H9 (cell line): ENCODE measurements around the gene EPB41. TPM values are rescaled to one million over a fixed set of nuclear protein-coding genes. Genes with fewer than 3 reads are reported as not detected.

Experiments
- DNase-seq: peaks from one replicate; pipeline ENCODE4 v3.0.0-alpha.2; 2017
- H2AFZ ChIP-seq: one replicate; pipeline ENCODE4 v1.6.1; 2013; ENCODE audit warnings: mild to moderate bottlenecking, low read length, control low read depth, moderate library complexity
- H2AK5ac ChIP-seq: 2 replicates; pipeline ENCODE4 v1.6.1; 2013; ENCODE audit warnings: low read length, control low read depth, mixed read lengths; ENCODE audit not compliant: insufficient read length
- H2BK120ac ChIP-seq: one replicate; pipeline ENCODE4 v1.6.1; 2013; ENCODE audit warnings: low read depth, mild to moderate bottlenecking, low read length, control low read depth, inconsistent platforms; ENCODE audit not compliant: poor library complexity, severe bottlenecking
- H2BK12ac ChIP-seq: 2 replicates; pipeline ENCODE4 v1.6.1; 2013; ENCODE audit warnings: low read length, control low read depth, mixed read lengths, low read depth; ENCODE audit not compliant: insufficient read length
- H2BK15ac ChIP-seq: 2 replicates; pipeline ENCODE4 v1.6.1; 2013; ENCODE audit warnings: low read depth, low read length, control low read depth
- H2BK20ac ChIP-seq: one replicate; pipeline ENCODE4 v1.6.1; 2013; ENCODE audit warnings: low read depth, mild to moderate bottlenecking, low read length, control low read depth, inconsistent platforms; ENCODE audit not compliant: poor library complexity, severe bottlenecking
- H2BK5ac ChIP-seq: 2 replicates; pipeline ENCODE4 v1.6.1; 2013; ENCODE audit warnings: low read length, control low read depth, mixed read lengths; ENCODE audit not compliant: insufficient read length
- H3K14ac ChIP-seq: 2 replicates; pipeline ENCODE4 v1.6.1; 2013; ENCODE audit warnings: low read length, control low read depth; ENCODE audit not compliant: insufficient read depth
- H3K18ac ChIP-seq: 2 replicates; pipeline ENCODE4 v1.6.1; 2013; ENCODE audit warnings: low read depth, mild to moderate bottlenecking, mixed read lengths, low read length, control low read depth; ENCODE audit not compliant: insufficient read length
- H3K23ac ChIP-seq: 2 replicates; pipeline ENCODE4 v1.6.1; 2013; ENCODE audit warnings: low read length, control low read depth, mixed read lengths, low read depth; ENCODE audit not compliant: insufficient read length
- H3K23me2 ChIP-seq: 2 replicates; pipeline ENCODE4 v1.6.1; 2013; ENCODE audit warnings: low read depth, mild to moderate bottlenecking, mixed read lengths, low read length, control low read depth; ENCODE audit not compliant: insufficient read length, poor library complexity, severe bottlenecking
- H3K27ac ChIP-seq: 2 replicates; pipeline ENCODE4 v1.5.1; 2013; ENCODE audit warnings: low read length, control low read depth, mixed read lengths, low read depth; ENCODE audit not compliant: insufficient read length
- H3K27me3 ChIP-seq: 2 replicates; pipeline ENCODE4 v1.6.1; 2013; ENCODE audit warnings: low read length, control low read depth, inconsistent platforms; ENCODE audit not compliant: insufficient read depth
- H3K4ac ChIP-seq: 2 replicates; pipeline ENCODE4 v1.6.1; 2013; ENCODE audit warnings: low read depth, mild to moderate bottlenecking, control low read depth, inconsistent platforms, low read length, moderate library complexity
- H3K4me1 ChIP-seq: 2 replicates; pipeline ENCODE4 v1.6.1; 2013; ENCODE audit warnings: low read length, control low read depth, inconsistent platforms; ENCODE audit not compliant: insufficient read depth
- H3K4me2 ChIP-seq: 2 replicates; pipeline ENCODE4 v1.6.1; 2013; ENCODE audit warnings: low read length, control low read depth, mixed read lengths; ENCODE audit not compliant: insufficient read length, insufficient read depth
- H3K56ac ChIP-seq: 2 replicates; pipeline ENCODE4 v1.6.1; 2013; ENCODE audit warnings: low read depth, mild to moderate bottlenecking, mixed read lengths, low read length, control low read depth; ENCODE audit not compliant: insufficient read length
- H3K79me1 ChIP-seq: 2 replicates; pipeline ENCODE4 v1.6.1; 2013; ENCODE audit warnings: low read depth, mild to moderate bottlenecking, moderate library complexity, low read length, control low read depth, inconsistent platforms; ENCODE audit not compliant: insufficient read depth, poor library complexity, severe bottlenecking
- H3K79me2 ChIP-seq: 2 replicates; pipeline ENCODE4 v1.6.1; 2013; ENCODE audit warnings: low read length, control low read depth, inconsistent platforms; ENCODE audit not compliant: insufficient read depth
- H3K9ac ChIP-seq: 2 replicates; pipeline ENCODE4 v1.6.1; 2013; ENCODE audit warnings: low read length, control low read depth, mixed read lengths; ENCODE audit not compliant: insufficient read length; ENCODE audit errors: extremely low read depth
- H3K9me3 ChIP-seq: one replicate; pipeline ENCODE4 v1.6.1; 2013; ENCODE audit warnings: low read depth, low read length, inconsistent platforms; ENCODE audit not compliant: control insufficient read depth
- H3T11ph ChIP-seq: one replicate; pipeline ENCODE4 v1.6.1; 2013; ENCODE audit warnings: mild to moderate bottlenecking, low read length, control low read depth, inconsistent platforms
- H4K20me1 ChIP-seq: one replicate; pipeline ENCODE4 v1.6.1; 2013; ENCODE audit not compliant: control insufficient read depth, insufficient read length, insufficient read depth
- H4K5ac ChIP-seq: 2 replicates; pipeline ENCODE4 v1.6.1; 2013; ENCODE audit warnings: low read depth, mild to moderate bottlenecking, mixed read lengths, low read length, control low read depth; ENCODE audit not compliant: insufficient read length
- H4K8ac ChIP-seq: replicated peaks from 2 replicates; pipeline ENCODE4 v1.6.1; 2013; ENCODE audit warnings: low read length, control low read depth, mixed read lengths, low read depth; ENCODE audit not compliant: insufficient read length
- H4K91ac ChIP-seq: 2 replicates; pipeline ENCODE4 v1.6.1; 2013; ENCODE audit warnings: low read depth, mild to moderate bottlenecking, moderate library complexity, mixed read lengths, low read length, control low read depth; ENCODE audit not compliant: insufficient read length
- H3K27ac Mint-ChIP-seq, 3 experiments: 2 replicates in 2 of 3; 3 replicates in 1 of 3; pipeline ENCODE4 v1.8.0; 2020 to 2021; ENCODE audit warnings: mixed read lengths in 3 of 3, mild to moderate bottlenecking in 1 of 3, moderate library complexity in 1 of 3
- H3K27me3 Mint-ChIP-seq: 2 replicates; pipeline ENCODE4 v1.8.0; 2021; ENCODE audit warnings: low read depth, mild to moderate bottlenecking, moderate library complexity, mixed read lengths
- H3K36me3 Mint-ChIP-seq, 3 experiments: 2 replicates in 2 of 3; 3 replicates in 1 of 3; pipeline ENCODE4 v1.8.0; 2020 to 2021; ENCODE audit warnings: low read depth in 3 of 3, mixed read lengths in 3 of 3; ENCODE audit not compliant: insufficient read depth in 1 of 3
- H3K4me1 Mint-ChIP-seq, 2 experiments: 2 replicates each; pipeline ENCODE4 v1.8.0; 2020; ENCODE audit warnings: mixed read lengths in 2 of 2
- H3K4me3 Mint-ChIP-seq, 2 experiments: 2 replicates in 1 of 2; 3 replicates in 1 of 2; pipeline ENCODE4 v1.8.0; 2020 to 2021; ENCODE audit warnings: mild to moderate bottlenecking in 2 of 2, mixed read lengths in 2 of 2, moderate library complexity in 1 of 2
- H3K9me3 Mint-ChIP-seq, 2 experiments: 2 replicates in 1 of 2; 3 replicates in 1 of 2; pipeline ENCODE4 v1.8.0; 2020; ENCODE audit warnings: mild to moderate bottlenecking in 2 of 2, mixed read lengths in 2 of 2, moderate library complexity in 1 of 2
- CTCF ChIP-seq: fragments of 200-600 bp; sonication (generic); conservative IDR thresholded peaks from 3 replicates; pipeline ENCODE4 v1.8.0; 2021; ENCODE audit warnings: antibody characterized with exemption, mild to moderate bottlenecking
- WGBS: extraction: QIAGEN DNeasy Blood & Tissue Kit; methylation state at CpG from one replicate; pipeline ENCODE4 v1.1.7; 2013; ENCODE audit warnings: missing lambda C conversion rate, low lambda C conversion rate, mixed read lengths; ENCODE audit not compliant: insufficient read length; ENCODE audit errors: extremely low coverage; 5-methylcytosine and 5-hydroxymethylcytosine counted together
- total RNA-seq: library from RNA; stranded (reverse); gene quantifications from 2 replicates; pipeline ENCODE4 v1.2.1, GENCODE V29; 2021

Gene EPB41
- total RNA-seq, 1 experiment from 2014 or later = 75.4 TPM

GRCh38 chr1:29004288-29004687, 89.9 kb downstream of the EPB41 start:
- peak overlapping the region in 1 of 3 experiments; percentile 67; a peak in 2 of 7 replicates for H3K27ac Mint-ChIP-seq
- Histone ChIP-seq H3K4me2 (no peak overlapping the region), H3K23me2 (no peaks in the 10 kb centered on the region), H2BK20ac (no peak overlapping the region), H3K79me1 (no peaks in the 10 kb centered on the region), H4K20me1 (no peaks in the 10 kb centered on the region), H2BK15ac (no peak overlapping the region), H3K56ac (no peak overlapping the region), H3K4ac (no peak overlapping the region), H3K27ac (no peak overlapping the region), H3K9me3 (no peaks in the 10 kb centered on the region), H3K9ac (no peak overlapping the region), H2BK120ac (no peak overlapping the region), H3K18ac (no peak overlapping the region), H3K14ac (no peak overlapping the region), H4K91ac (no peak overlapping the region), H3K23ac (no peak overlapping the region), H4K8ac (no peak overlapping the region), H2AFZ (no peak overlapping the region), H3T11ph (no peak overlapping the region), H2BK12ac (no peak overlapping the region), H4K5ac (no peak overlapping the region), H3K27me3 (no peaks in the 10 kb centered on the region), H2AK5ac (no peak overlapping the region), H3K4me1 (no peaks in the 10 kb centered on the region), H3K79me2 (no peaks in the 10 kb centered on the region), H2BK5ac (no peak overlapping the region)
- H3K4me3 Mint-ChIP-seq = no peak overlapping the region
- no peak for TF ChIP-seq CTCF
- no peak for DNase-seq
- no peaks in the 10 kb centered on the region for H3K27me3 Mint-ChIP-seq
- peaks cover 9 to 21% of the 10 kb centered on the region in 2 experiments for H3K4me1 Mint-ChIP-seq
- H3K36me3 Mint-ChIP-seq = peaks cover 0 to 3% (median 3%) of the 10 kb centered on the region in 3 experiments; a peak in 4 of 7 replicates
- no peaks in the 10 kb centered on the region for H3K9me3 Mint-ChIP-seq
- WGBS = no CpG with 5 or more reads among the region's 1 CpG
